ENCODE results near the gene FOXP3.

GRCh38 chrX:49270249-49270921 lies 5.9 kb upstream of the FOXP3 start:
- TF ChIP-seq CTCF (conservative IDR thresholded peaks at IDR 0.05 in 1 of 2, IDR thresholded peaks at IDR 0.05 in 1 of 2; ENCODE audit: low read depth in 1 of 2, low read length in 2 of 2) (no peak), EZH2 (IDR thresholded peaks at IDR 0.05; ENCODE audit: low read length, missing control alignments) (no peak)
